Naive thymus-derived CD8-positive, alpha-beta T cell (primary cell): Measurements from ENCODE around the gene PGS1. TPM values are rescaled to one million over a fixed set of nuclear protein-coding genes. Genes with fewer than 3 reads are reported as not detected.

Experiments
- ATAC-seq, 2 donors: fragments of 150-1000 bp; cut with Tn5 transposase in 1 of 2; sonication (Bioruptor Pico), chemical (Tn5 transposase) in 1 of 2; 1 replicate in 1 of 2; 2 replicates in 1 of 2; pipeline ENCODE4 v1.10.0; 2021; ENCODE audit warnings: mild to moderate bottlenecking in 2 of 2, moderate library complexity in 2 of 2
- POLR2A ChIA-PET: fragments of 350-600 bp; sonication (Branson Sonifier 250); formaldehyde crosslinking; loops from one replicate; lab custom pipeline; 2021; ENCODE audit warnings: antibody characterized with exemption; lab: Charles Lee
- DNase-seq, 10 donors: peaks; one replicate each; pipeline versions ENCODE4 v3.0.0 to v3.0.0-alpha.2; 2020 to 2022
- H3K27ac Mint-ChIP-seq, 10 donors: one replicate each; pipeline ENCODE4 v1.8.0; 2020 to 2022; ENCODE audit warnings: mild to moderate bottlenecking in 10 of 10, mixed read lengths in 10 of 10, moderate library complexity in 4 of 10, inconsistent platforms in 1 of 10
- H3K27me3 Mint-ChIP-seq, 5 donors: one replicate each; pipeline ENCODE4 v1.8.0; 2021 to 2022; ENCODE audit warnings: mixed read lengths in 5 of 5
- H3K36me3 Mint-ChIP-seq, 3 donors: one replicate each; pipeline ENCODE4 v1.8.0; 2020 to 2022; ENCODE audit warnings: mixed read lengths in 3 of 3, mild to moderate bottlenecking in 2 of 3, inconsistent platforms in 1 of 3
- H3K4me1 Mint-ChIP-seq, 4 donors: one replicate each; pipeline ENCODE4 v1.8.0; 2021 to 2022; ENCODE audit warnings: mixed read lengths in 4 of 4
- H3K4me3 Mint-ChIP-seq, 10 donors: one replicate each; pipeline ENCODE4 v1.8.0; 2020 to 2022; ENCODE audit warnings: mild to moderate bottlenecking in 10 of 10, mixed read lengths in 10 of 10, moderate library complexity in 6 of 10, inconsistent platforms in 1 of 10
- H3K9me3 Mint-ChIP-seq, 9 donors: one replicate each; pipeline ENCODE4 v1.8.0; 2020 to 2022; ENCODE audit warnings: mixed read lengths in 9 of 9, mild to moderate bottlenecking in 3 of 9, inconsistent platforms in 1 of 9, moderate library complexity in 1 of 9
- polyA plus RNA-seq, 3 donors: library from polyadenylated mRNA; unstranded; fragments of 300-500 nt; fragmentation: Illumina TruSeq; gene quantifications; one replicate each; pipeline ENCODE4 v1.2.3, GENCODE V29; 2021
- total RNA-seq, 8 experiments: library from RNA in 2 of 8; stranded (reverse) in 2 of 8; gene quantifications; one replicate each; pipeline ENCODE4 v1.2.3 and lab custom pipeline; 2021 to 2026

PGS1 gene
- total and polyA plus RNA-seq, 5 experiments from 2014 or later, result 24.3 to 73.4 (median 46.6) TPM

GRCh38 chr17:78395155-78395554 lies 16.7 kb downstream of the PGS1 start:
- H3K9me3 Mint-ChIP-seq, result no peaks in the 10 kb centered on the region
- ATAC-seq (no peak), DNase-seq (no peak)
- POLR2A ChIA-PET, result no interaction called here
- H3K4me1 Mint-ChIP-seq, result peaks cover 0 to 38% (median 19%) of the 10 kb centered on the region in 4 donors
- H3K36me3 Mint-ChIP-seq, result peaks cover 0 to 85% (median 26%) of the 10 kb centered on the region in 3 donors
- peak overlapping the region in 4 of 10 donors; percentile 48 to 86 (median 60) for H3K27ac Mint-ChIP-seq
- H3K4me3 Mint-ChIP-seq, result no peak overlapping the region
- no peaks in the 10 kb centered on the region for H3K27me3 Mint-ChIP-seq

GRCh38 chr17:78396441-78397337 lies 18.2 kb downstream of the PGS1 start:
- Mint-ChIP-seq H3K4me1 (peaks cover 0 to 26% (median 15%) of the 10 kb centered on the region in 4 donors), H3K36me3 (peaks cover 0 to 91% (median 33%) of the 10 kb centered on the region in 3 donors), H3K27ac (peak overlapping the region in 3 of 10 donors; percentile 32 to 62 (median 38)), H3K9me3 (no peaks in the 10 kb centered on the region), H3K27me3 (no peaks in the 10 kb centered on the region), H3K4me3 (no peak overlapping the region)
- POLR2A ChIA-PET, result no interaction called here
- DNase-seq, result no peak
- no peak for ATAC-seq

GRCh38 chr17:78397681-78398101 lies 19.2 kb downstream of the PGS1 start:
- no peaks in the 10 kb centered on the region for H3K27me3 Mint-ChIP-seq
- H3K4me3 Mint-ChIP-seq, result no peak overlapping the region
- POLR2A ChIA-PET, result no interaction called here
- H3K36me3 Mint-ChIP-seq, result peaks cover 0 to 95% (median 33%) of the 10 kb centered on the region in 3 donors
- H3K27ac Mint-ChIP-seq, result peak overlapping the region in 1 of 10 donors; percentile 28
- ATAC-seq, result no peak
- DNase-seq, result no peak
- peaks cover 0 to 19% (median 11%) of the 10 kb centered on the region in 4 donors for H3K4me1 Mint-ChIP-seq
- no peaks in the 10 kb centered on the region for H3K9me3 Mint-ChIP-seq

- DNase-seq, result no peak
- Mint-ChIP-seq H3K27ac (no peak overlapping the region), H3K36me3 (peaks cover 0 to 95% (median 33%) of the 10 kb centered on the region in 3 donors), H3K9me3 (no peaks in the 10 kb centered on the region), H3K4me3 (no peak overlapping the region), H3K4me1 (peaks cover 3 to 16% (median 9%) of the 10 kb centered on the region in 4 donors), H3K27me3 (no peaks in the 10 kb centered on the region)
- POLR2A ChIA-PET, result no interaction called here
- ATAC-seq, result no peak
Measured at GRCh38 chr17:78398390-78398789, 19.9 kb downstream of the PGS1 start.

- peaks cover 0 to 97% (median 36%) of the 10 kb centered on the region in 3 donors for H3K36me3 Mint-ChIP-seq
- ATAC-seq (no peak), DNase-seq (no peak)
- no peaks in the 10 kb centered on the region for H3K9me3 Mint-ChIP-seq
- H3K4me3 Mint-ChIP-seq, result no peak overlapping the region
- peaks cover 2 to 13% (median 9%) of the 10 kb centered on the region in 4 donors for H3K4me1 Mint-ChIP-seq
- peak overlapping the region in 2 of 10 donors; percentile 3 to 62 for H3K27ac Mint-ChIP-seq
- no peaks in the 10 kb centered on the region for H3K27me3 Mint-ChIP-seq
- POLR2A ChIA-PET, result no interaction called here
Measured at GRCh38 chr17:78399028-78399692, 20.7 kb downstream of the PGS1 start.

GRCh38 chr17:78399693-78400144 lies 21.3 kb downstream of the PGS1 start:
- Mint-ChIP-seq H3K27ac (peak overlapping the region in 3 of 10 donors; percentile 3 to 59 (median 46)), H3K9me3 (no peaks in the 10 kb centered on the region), H3K27me3 (no peaks in the 10 kb centered on the region), H3K36me3 (peaks cover 0 to 97% (median 36%) of the 10 kb centered on the region in 3 donors), H3K4me3 (no peak overlapping the region), H3K4me1 (peaks cover 2 to 11% (median 9%) of the 10 kb centered on the region in 4 donors)
- DNase-seq (no peak), ATAC-seq (no peak)
- POLR2A ChIA-PET, result no interaction called here

- no peak for DNase-seq
- no peak overlapping the region for H3K27ac Mint-ChIP-seq
- POLR2A ChIA-PET, result interaction anchor here (1.5 kb wide), 1 partner anchor 12 kb away, joined by 3 read pairs; no protein-coding TSS in a partner anchor
Measured at GRCh38 chr17:78400581-78401240, 22.3 kb downstream of the PGS1 start.

GRCh38 chr17:78401246-78401645 lies 22.8 kb downstream of the PGS1 start:
- no peak for DNase-seq
- POLR2A ChIA-PET, result interaction anchor here (0.6 to 1.5 kb wide), 2 partner anchors 13 to 88 kb away, joined by 3 to 5 read pairs; no protein-coding TSS in a partner anchor
- peaks cover 0 to 96% (median 24%) of the 10 kb centered on the region in 3 donors for H3K36me3 Mint-ChIP-seq

More at GRCh38 chr17:78400581-78401240, 22.3 kb downstream of the PGS1 start:
- ATAC-seq, result no peak
- Mint-ChIP-seq H3K36me3 (peaks cover 0 to 98% (median 29%) of the 10 kb centered on the region in 3 donors), H3K4me1 (peaks cover 2 to 12% (median 7%) of the 10 kb centered on the region in 4 donors), H3K4me3 (no peak overlapping the region), H3K9me3 (no peaks in the 10 kb centered on the region), H3K27me3 (no peaks in the 10 kb centered on the region)

GRCh38 chr17:78401891-78402290 lies 23.4 kb downstream of the PGS1 start:
- peak overlapping the region in 1 of 10 donors; percentile 43 for H3K27ac Mint-ChIP-seq
- no peak overlapping the region for H3K4me3 Mint-ChIP-seq
- DNase-seq (no peak), ATAC-seq (no peak)
- H3K9me3 Mint-ChIP-seq, result no peaks in the 10 kb centered on the region
- H3K36me3 Mint-ChIP-seq, result peaks cover 0 to 92% (median 24%) of the 10 kb centered on the region in 3 donors
- no peaks in the 10 kb centered on the region for H3K27me3 Mint-ChIP-seq
- POLR2A ChIA-PET, result interaction anchor here (0.6 to 1.5 kb wide), 2 partner anchors 13 to 89 kb away, joined by 3 to 5 read pairs; no protein-coding TSS in a partner anchor
- H3K4me1 Mint-ChIP-seq, result peaks cover 2 to 13% (median 11%) of the 10 kb centered on the region in 4 donors

More at GRCh38 chr17:78401246-78401645, 22.8 kb downstream of the PGS1 start:
- peak overlapping the region in 1 of 10 donors; percentile 55 for H3K27ac Mint-ChIP-seq
- no peak overlapping the region for H3K4me3 Mint-ChIP-seq
- no peak for ATAC-seq
- peaks cover 2 to 13% (median 8%) of the 10 kb centered on the region in 4 donors for H3K4me1 Mint-ChIP-seq
- no peaks in the 10 kb centered on the region for H3K9me3 Mint-ChIP-seq
- no peaks in the 10 kb centered on the region for H3K27me3 Mint-ChIP-seq

GRCh38 chr17:78403822-78404221 lies 25.4 kb downstream of the PGS1 start:
- Mint-ChIP-seq H3K27me3 (no peaks in the 10 kb centered on the region), H3K36me3 (peaks cover 0 to 79% (median 18%) of the 10 kb centered on the region in 3 donors), H3K4me3 (no peak overlapping the region), H3K9me3 (no peaks in the 10 kb centered on the region), H3K4me1 (peaks cover 12 to 29% (median 14%) of the 10 kb centered on the region in 4 donors), H3K27ac (peak overlapping the region in 1 of 10 donors; percentile 68)
- POLR2A ChIA-PET, result interaction anchor here (0.7 kb wide), 2 partner anchors 11 to 1754 kb away, joined by 3 to 4 read pairs; no protein-coding TSS in a partner anchor
- DNase-seq (no peak), ATAC-seq (no peak)

GRCh38 chr17:78406396-78406795 lies 27.9 kb downstream of the PGS1 start:
- DNase-seq, result no peak
- ATAC-seq, result no peak
- Mint-ChIP-seq H3K36me3 (peaks cover 0 to 66% (median 6%) of the 10 kb centered on the region in 3 donors), H3K27me3 (no peaks in the 10 kb centered on the region), H3K4me1 (peaks cover 20 to 45% (median 21%) of the 10 kb centered on the region in 4 donors), H3K4me3 (no peak overlapping the region), H3K9me3 (no peaks in the 10 kb centered on the region), H3K27ac (peak overlapping the region in 3 of 10 donors; percentile 33 to 81 (median 41))
- POLR2A ChIA-PET, result no interaction called here

- no peaks in the 10 kb centered on the region for H3K27me3 Mint-ChIP-seq
- H3K9me3 Mint-ChIP-seq, result no peaks in the 10 kb centered on the region
- H3K4me1 Mint-ChIP-seq, result peaks cover 20 to 48% (median 21%) of the 10 kb centered on the region in 4 donors
- POLR2A ChIA-PET, result no interaction called here
- ATAC-seq (no peak), DNase-seq (no peak)
- H3K27ac Mint-ChIP-seq, result peak overlapping the region in 4 of 10 donors; percentile 33 to 74 (median 50)
- no peak overlapping the region for H3K4me3 Mint-ChIP-seq
- H3K36me3 Mint-ChIP-seq, result peaks cover 0 to 63% (median 3%) of the 10 kb centered on the region in 3 donors
Measured at GRCh38 chr17:78406920-78407319, 28.5 kb downstream of the PGS1 start.
